Dedifferentiated amniotic fluid mesenchymal stem cell (primary cell): ENCODE data around the gene R3HDML.
"Not testable (repeated sequence)": the region's sequence is repeated elsewhere in the genome, so short reads cannot be mapped to it uniquely, and the experiment has no call there.

Experiments
- DNase-seq: peaks from one replicate; pipeline ENCODE4 v3.0.0-alpha.2; 2016; ENCODE audit errors: extremely low spot score

R3HDML gene

DNA sequence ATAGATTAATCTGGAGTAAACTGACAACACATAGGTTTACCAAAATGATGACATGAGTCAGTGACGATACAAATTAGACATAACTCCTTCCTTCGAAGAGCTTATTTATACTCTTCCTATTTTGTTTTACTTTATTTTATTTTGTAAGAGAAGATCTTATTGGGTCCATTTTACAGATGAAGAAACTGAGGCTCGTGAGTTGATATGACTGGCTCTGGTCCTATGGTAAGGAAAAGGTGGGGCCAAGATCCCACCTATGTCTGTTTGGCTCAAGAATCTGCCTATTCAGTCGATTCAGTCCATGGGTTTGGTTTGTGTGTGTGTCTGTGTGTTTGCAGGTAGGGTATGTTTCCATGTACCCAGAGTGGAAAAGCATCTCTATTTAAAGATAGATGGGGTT lies 8.4 kb upstream of the R3HDML start:
- DNase-seq: no peak

DNA sequence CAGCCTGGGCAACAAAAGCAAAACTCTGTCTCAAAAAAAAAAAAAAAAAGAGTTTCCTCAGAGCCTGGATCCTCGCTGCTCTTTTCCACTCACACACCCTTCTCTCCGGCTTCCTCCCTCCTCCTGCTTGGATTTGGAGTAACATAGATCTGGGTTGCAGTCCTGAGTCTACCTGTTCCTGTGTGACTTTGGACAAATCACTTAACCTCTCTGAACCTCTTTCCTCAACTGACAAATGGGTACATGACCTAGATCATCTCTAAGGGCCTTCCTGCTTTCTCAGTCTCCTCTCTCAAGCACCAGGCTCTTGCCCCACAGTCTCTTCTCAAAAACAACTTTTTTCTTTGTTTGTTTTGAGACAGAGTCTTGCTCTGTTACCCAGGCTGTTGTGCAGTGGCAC lies 5.6 kb upstream of the R3HDML start:
- DNase-seq: no peak

DNA sequence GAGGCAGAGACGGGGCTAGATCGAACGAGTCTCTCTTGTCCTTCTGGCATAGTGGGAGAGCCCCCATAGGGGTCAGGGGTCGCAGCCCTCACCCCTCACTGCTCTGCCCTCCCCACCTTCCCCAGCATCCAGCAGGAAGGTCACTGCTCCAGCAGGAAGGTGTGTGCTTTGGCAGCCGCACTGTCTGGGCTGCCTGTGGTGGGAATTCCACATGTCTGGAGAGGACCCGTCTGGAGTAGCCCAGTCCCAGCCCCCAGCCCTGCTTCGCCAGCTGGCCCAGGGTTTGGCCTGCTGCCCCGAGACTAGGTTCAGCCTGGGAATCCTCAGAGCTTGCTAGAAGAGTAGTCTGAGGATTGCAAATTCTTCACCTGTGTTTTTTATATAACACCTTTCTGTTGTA lies 2.5 kb upstream of the R3HDML start:
- DNase-seq: no peak

DNA sequence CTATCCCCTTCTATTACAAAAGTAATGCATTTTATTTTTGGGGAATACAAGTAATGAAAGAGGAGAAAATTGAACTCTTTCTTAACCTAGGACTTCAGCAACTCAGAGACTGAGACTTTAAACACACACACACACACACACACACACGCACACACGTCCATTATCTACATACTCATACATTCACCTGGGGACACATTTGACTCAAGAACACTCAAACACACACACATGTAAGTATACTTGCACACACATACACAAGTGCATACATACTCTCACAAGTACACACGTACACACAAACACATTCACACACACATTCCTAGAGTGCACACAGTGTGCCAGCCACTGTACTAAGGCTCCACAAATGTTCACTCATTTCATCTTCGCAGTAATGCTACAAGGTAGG lies 2.1 kb upstream of the R3HDML start:
- no peak for DNase-seq

DNA sequence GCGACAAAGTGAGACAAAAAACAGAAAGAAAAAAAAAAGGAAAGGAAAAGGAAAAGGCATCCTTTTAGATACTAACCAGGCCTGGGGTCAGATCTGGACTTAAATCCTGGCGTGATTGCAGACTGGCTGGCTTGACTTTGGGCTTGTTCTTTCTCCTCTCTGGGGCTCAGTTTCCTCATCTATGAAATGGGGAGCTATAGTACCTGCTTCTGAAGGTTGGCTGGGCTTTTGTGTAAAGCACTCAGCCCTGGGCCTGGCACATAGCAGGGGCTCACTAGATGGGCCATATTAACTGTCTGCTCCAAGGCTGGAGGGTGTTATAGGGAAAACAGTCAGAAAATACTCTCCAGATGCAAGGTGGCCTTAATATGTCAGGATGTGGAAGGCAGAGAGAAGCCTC lies 1.2 kb upstream of the R3HDML start:
- no peak for DNase-seq

DNA sequence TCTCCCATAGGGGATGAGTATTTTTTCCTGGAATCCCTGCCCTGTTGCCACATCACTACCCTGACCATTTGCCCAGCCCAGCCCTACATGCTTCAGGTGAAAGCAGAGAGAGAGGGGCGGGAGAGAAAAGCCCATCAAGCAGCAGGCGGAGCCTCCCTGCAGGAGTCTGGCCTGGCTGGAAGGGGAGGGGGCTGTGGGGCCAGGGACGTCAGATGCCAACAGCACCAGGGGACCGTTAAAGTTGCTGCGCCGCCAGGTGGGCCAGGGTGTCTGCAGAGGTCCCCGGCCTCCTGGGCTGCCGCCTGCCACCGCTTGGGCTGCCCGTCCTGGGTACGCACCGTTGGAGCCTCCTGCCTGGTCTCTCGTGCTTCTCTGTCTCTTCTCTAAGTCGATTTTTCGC lies 757 bp upstream of the R3HDML start:
- no peak for DNase-seq

DNA sequence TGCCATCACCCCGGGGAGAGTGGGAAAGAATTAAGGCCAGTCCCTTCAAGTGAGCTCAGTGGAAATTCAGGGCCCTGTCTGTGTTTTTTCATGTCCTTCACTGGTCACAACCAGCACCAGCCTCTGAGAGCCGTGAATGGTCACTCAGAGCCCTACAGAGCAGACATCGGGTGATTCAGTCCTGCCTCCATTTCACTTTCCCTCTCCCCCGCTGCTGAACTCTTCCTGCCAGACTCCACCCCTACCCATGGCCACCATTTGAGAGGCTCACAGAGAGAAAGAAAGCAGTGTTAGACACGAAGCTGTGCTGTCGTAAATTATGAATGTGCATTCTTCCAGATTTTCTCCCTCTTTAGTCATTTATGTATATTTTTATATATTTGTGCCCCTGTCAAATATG lies 5.4 kb downstream of the R3HDML start:
- DNase-seq: no peak

DNA sequence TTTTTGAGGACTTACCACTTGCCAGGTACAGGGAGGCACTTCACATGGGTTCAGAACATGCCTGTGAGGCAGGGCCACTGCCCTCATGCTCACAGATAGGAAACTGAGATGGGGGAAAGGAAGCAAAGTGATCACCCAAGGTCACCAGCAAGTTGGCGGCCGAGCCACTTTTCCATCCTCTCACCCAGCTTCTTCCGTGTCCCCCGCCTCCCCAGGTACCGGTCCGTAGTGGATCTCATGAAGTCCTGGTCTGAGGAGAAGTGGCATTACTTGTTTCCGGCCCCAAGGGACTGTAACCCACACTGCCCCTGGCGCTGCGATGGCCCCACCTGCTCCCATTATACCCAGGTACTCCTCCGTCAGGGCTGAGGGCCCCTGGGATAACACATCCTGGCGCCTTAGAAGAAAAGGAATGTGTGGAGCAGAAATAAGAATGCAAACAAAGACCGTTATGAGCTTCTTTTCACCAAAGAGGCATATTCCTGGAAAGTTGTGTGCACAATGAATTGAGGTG lies 6.4 kb downstream of the R3HDML start:
- no peak for DNase-seq

DNA sequence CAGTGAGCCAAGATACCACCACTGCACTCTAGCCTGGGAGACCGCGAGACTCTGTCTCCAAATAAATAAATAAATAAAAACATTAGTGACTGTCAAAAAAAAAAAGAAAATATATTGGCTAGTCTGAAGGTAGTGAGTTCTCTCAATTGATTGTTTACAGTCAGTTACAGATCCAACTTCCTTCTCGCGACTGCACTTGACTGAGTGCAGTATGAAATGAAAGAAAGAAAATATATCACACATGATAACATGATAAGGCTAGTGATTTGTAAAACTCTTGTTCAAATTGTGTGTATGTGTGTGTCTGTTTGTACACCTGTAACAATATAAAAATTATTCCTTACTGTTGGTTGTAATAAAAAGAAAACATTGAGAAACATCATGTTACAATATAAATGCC lies 7.9 kb downstream of the R3HDML start:
- no peak for DNase-seq

DNA sequence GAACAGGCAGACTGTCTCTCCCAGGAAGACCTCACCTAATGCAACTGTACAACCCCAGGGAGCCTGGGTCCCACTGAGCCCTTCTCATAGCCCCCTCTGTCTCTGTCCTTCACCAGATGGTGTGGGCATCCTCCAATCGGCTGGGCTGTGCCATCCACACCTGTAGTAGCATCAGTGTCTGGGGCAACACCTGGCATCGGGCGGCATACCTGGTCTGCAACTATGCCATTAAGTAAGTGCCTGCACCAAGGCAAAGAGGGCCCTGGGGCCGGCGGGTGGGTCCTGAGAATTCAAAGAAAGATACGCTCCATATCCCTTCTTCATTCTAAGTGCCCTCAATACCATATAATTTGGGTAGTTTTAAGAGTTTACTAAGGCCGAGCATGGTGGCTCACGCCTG lies 8.3 kb downstream of the R3HDML start:
- DNase-seq: no peak

DNA sequence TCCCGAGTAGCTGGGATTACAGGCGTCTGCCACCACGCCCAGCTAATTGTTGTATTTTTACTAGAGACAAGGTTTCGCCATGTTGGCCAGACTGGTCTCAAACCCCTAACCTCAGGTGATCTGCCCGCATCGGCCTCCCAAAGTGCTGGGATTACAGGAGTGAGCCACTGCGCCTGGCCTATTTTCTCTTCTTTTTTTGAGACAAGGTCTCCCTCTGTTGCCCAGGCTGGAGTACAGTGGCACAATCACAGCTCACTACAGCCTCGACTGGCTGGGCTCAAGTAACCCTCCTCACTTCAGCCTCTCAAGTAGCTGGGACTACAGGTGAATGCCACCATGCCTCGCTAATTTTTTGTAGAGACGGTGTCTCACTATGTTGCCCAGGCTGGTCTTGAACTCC lies 9.1 kb downstream of the R3HDML start:
- DNase-seq: not testable (repeated sequence)

DNA sequence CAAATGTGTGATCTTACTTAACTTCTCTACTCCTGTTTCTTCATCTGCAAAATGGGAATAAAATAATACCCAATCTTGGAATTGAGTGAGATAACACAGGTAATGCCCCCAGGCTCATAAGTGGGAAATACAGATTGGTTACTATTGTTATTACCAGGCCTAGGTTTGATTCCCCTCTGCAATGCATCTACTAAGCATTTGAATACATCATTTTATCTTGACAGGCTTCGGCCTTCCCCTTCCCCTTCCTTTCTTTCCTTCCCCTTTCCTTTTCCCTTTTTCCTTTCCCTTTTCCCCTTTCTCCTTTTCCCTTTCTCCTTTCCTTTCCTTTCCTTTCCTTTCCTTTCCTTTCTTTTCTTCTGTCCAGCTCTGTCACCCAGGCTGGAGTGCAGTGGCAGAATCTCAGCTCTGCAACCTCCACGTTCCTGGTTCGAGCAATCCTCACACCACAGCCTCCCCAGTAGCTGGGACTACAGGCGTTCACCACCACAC lies 11.4 kb downstream of the R3HDML start:
- no peak for DNase-seq

DNA sequence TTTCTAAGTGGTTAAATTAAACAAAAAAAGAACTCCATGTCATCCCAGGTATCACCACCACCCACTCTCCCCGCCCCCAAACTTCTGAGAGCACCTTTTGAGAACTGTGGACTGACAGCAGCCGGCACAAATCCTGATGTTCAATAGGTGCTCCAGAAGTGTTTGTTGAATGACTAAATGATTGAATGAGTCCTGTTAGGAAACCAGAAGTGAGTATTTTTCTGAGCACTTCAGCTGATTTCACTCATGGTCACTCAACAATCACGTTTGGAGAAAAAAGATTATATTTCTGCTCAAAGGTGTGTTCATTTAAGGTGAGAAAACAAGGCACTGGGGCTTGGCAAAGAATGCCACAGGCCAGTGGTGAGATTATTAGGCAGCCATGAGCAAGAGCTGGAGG lies 12.5 kb downstream of the R3HDML start:
- DNase-seq: no peak

DNA sequence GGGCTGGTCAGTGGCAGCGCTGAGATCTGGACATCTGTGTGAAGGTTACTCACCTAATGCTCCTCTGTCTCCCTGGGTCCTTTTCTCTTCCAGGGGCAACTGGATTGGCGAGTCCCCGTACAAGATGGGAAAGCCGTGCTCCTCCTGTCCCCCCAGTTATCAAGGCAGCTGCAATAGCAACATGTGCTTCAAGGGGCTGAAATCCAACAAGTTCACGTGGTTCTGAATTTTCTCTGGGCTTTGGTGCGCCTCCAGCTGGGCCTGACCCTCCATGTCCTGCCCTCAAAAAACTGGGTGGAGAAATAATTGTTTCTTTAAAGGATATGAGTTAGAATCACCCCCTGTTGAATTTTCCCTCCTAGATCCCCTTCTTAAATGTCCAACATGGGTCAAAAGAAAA lies 13.7 kb downstream of the R3HDML start:
- DNase-seq: no peak

DNA sequence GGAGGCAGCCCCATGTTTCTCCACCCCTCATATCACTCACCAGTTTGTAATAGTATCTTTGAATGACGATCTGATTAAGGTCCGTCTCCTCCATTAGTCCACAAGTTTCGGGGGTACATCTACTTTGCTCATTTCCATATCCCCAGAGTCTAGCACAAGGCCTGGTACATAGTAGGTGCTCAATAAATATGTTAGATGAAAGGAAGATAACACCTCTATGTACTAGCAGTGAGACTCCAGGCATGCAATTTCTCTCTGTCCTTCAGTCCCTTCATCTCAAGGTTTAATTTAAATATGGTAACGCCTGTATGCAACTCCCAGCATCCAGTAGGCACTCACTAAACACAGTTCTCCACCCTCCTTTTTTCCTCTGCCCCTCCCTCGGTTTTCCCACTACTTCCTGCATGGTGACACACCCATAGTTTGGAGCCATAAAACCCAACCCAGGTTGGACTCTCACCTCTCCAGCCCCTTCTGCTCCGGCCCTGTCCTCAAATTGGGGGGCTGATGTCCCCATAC lies 18.2 kb downstream of the R3HDML start:
- DNase-seq: no peak

DNA sequence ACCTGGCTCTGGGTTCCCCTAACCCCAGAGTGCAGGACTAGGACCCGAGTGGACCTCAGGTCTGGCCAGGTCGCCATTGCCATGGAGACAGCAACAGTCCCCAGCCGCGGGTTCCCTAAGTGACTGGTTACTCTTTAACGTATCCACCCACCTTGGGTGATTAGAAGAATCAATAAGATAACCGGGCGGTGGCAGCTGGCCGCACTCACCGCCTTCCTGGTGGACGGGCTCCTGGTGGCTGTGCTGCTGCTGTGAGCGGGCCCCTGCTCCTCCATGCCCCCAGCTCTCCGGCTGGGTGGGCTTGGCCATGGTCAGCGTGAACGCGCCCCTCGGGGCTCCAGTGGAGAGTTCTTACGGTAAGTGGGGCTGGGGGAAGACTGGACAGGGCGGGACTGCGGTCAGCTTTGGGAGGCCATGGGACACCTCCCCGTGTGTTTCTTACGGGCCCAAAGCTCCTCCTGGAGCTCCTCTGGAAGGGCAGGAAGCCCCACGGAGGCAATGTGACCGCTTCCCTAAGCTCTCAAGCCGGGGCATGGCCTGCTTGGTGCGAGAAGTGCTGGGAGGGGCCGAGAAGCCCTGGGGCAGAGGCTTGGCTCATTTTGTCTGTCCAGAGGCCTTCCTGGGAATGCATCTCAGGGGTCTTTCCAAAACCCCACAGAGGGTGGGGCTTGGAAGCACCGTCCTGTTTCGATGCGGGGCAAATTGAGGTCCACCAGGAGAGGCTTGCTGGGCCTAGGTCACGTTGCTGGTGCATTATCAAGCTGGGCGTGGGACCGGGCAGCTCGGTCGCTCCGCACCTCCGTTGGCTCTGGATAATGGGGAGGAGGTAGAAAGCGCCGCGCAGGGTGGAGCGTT lies 18.9 kb downstream of the R3HDML start, which contains the start of gene HNF4A:
Gene HNF4A, plus strand, starts transcription at position 202 of the 855 bp plus-strand sequence. Its CDS starts 106 bp downstream, at position 308.
- DNase-seq: no peak

DNA sequence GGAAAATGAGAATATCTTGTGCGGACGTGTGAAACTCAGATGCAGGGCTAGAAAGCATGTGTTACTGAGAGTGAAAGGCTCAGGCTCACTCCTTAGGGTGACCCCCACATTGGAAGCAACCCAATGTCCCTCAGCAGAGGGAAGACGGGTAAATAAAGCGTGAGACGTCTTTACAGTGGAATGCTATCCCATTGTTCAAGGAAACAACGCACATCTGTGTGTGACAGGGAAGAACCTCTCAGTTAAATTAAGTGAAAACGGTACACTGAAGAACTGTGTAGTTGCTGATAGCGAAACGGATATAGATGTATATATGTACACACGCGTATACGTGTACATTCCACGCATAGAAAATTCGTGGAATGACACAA lies 19.5 kb downstream of the R3HDML start:
- DNase-seq: no peak

DNA sequence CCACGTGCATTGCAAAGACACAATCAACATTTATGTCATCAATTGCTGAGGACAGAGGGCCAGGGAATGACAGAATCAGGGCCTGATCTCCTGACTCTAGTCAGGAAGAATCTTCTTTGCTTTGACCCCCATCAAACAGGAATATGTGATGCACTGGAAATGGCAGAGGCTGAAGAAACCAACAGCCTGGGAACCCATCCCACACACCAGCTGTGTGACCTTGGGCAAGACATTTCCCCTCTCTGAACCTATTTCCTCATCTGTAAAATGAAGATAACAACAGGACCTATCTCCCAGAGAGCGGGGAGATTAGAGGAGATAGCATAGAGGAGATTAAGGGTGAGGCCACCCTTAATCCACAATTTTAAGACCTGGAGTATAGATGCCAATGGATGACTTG lies 20.2 kb downstream of the R3HDML start:
- no peak for DNase-seq

DNA sequence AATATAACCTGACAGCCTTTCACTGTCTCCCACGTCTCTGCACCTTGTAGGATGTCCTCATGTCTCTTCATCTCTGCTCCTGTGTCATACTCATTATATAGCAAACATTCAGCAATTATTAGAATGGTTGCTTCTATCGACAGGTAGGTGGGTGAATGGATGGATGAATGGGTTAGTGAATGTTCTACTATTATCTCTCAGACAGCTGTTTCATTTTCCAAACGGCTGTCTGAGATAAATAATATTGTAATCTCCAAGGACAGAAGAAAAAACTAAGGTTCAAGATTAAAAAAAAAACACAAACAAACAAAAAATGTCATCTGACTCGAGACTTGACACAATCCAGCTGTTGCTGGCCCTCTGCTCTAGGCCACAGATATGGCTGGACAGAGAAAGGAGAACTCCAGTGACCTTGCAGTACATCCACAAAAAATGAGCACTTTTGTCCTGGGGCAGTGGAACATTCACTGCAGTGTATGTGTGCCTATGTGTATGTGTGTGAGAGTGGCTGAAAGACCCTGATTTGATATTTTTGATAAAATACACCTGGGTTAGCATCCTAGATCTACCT lies 20.8 kb downstream of the R3HDML start:
- DNase-seq: no peak

DNA sequence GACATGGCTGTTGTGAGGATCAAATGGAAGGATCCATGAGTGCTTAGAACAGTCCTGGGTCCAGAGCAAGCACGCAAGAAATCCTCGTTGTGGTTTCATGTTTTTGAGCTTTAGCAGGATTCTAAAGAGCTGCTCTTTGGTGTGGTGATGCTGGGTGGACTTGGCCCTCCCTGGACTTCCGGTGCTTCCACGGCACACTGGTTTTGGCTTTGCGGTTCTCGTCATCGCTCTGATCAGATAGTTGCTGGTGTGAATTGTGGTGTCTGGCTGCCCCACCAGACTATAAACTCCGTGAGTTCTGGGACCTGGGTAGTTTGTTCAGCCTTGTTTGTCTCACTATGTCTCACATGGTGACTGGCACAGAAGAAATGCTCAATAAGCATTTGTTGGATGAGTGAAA lies 21.9 kb downstream of the R3HDML start:
- DNase-seq: no peak

DNA sequence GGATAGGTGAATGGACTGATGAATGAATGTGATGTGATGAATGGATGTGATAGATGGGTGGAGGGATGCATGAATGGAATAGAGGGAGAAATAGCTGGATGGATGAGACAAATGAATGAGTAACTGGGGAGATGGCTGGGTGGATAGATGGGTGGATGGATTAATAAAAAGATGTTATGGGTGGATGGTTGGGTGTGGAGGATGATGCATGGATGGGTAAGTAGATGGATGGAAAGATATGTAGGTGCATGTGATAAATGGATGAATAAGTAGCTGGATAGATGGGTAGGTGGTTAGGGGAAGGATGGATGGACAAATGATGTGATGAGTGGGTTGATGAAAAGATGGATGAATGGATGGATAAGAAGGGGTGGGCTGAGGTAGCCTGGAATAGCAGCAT lies 23.4 kb downstream of the R3HDML start:
- DNase-seq: no peak

DNA sequence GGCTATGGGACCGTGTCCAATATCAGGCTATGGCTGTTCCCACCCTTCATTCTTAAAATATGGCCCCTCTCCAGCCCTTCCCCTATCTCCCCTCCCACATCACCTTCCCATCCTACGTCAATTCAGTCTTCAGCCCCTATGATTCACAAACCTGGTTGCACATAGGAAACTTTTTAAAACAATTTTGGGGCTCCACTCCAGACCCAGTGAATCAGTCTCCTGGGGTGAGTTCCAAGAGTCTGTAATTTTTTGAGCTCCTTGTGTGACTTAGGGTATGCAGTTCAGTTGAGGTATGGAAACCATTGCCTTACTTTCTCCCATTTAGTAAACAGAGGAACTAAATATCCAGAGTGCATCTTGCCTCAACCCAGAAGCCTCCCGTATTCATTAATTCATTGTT lies 24.2 kb downstream of the R3HDML start:
- no peak for DNase-seq

DNA sequence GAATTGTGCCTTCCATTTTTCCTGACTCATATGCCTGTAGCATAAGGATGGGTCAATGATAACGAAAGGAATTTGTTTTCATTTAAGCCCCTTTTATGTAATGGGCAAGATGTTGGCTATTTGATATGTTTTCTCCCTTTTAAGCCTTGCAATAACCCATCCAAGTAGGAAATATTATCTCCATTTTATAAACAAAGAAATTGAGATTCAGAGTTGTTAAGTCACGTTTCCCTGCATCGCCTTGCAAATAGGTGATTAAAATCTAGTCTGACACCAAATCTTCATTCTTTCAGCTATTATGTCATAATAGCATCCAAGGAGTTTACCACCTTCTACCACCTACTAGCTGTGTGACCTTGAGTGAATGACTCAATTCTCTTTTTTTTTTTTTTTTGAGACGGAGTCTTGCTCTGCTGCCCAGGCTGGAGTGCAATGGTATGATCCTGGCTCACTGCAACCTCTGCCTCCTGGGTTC lies 25.7 kb downstream of the R3HDML start:
- no peak for DNase-seq
